Activated naive CD4-positive, alpha-beta T cell treated with Interleukin-2 at 50 U/mL for 16 hours (primary cell): Measurements from ENCODE around the gene CETN2.
"Not testable (repeated sequence)": the region's sequence is repeated elsewhere in the genome, so short reads cannot be mapped to it uniquely, and the experiment has no call there.

Source experiments
- DNase-seq: peaks from one replicate; pipeline ENCODE4 v3.0.0-alpha.2; 2020

The CETN2 gene

GRCh38 chrX:152830312-152831305 is at the start of gene CETN2, which contains the start of gene NSDHL:
Gene CETN2, minus strand, starts transcription at chrX:152830757. Its CDS starts 47 bp downstream, at chrX:152830710.
Gene NSDHL, plus strand, starts transcription at chrX:152831063. Its CDS starts 15,262 bp downstream, at chrX:152846325.
- peak; percentile 95 for DNase-seq

GRCh38 chrX:152878976-152879755 is 48.6 kb upstream of the CETN2 start:
- DNase-seq, result no peak

- no peak for DNase-seq
Observed at GRCh38 chrX:152876931-152877840, 46.6 kb upstream of the CETN2 start.

- no peak for DNase-seq
Observed at GRCh38 chrX:152873361-152873760, 42.8 kb upstream of the CETN2 start.

GRCh38 chrX:152872522-152872921 is 42.0 kb upstream of the CETN2 start:
- DNase-seq, result no peak

- DNase-seq, result no peak
Observed at GRCh38 chrX:152871260-152871659, 40.7 kb upstream of the CETN2 start.

GRCh38 chrX:152869972-152870371 is 39.4 kb upstream of the CETN2 start:
- no peak for DNase-seq

- no peak for DNase-seq
Observed at GRCh38 chrX:152866386-152866785, 35.8 kb upstream of the CETN2 start.

- no peak for DNase-seq
Observed at GRCh38 chrX:152865232-152865920, 34.8 kb upstream of the CETN2 start.

GRCh38 chrX:152861826-152862225 is 31.3 kb upstream of the CETN2 start:
- no peak for DNase-seq

- no peak for DNase-seq
Observed at GRCh38 chrX:152861116-152861515, 30.6 kb upstream of the CETN2 start.

GRCh38 chrX:152853986-152854385 is 23.4 kb upstream of the CETN2 start:
- no peak for DNase-seq

GRCh38 chrX:152850465-152850864 is 19.9 kb upstream of the CETN2 start:
- DNase-seq, result no peak

- no peak for DNase-seq
Observed at GRCh38 chrX:152847281-152847680, 16.7 kb upstream of the CETN2 start.

GRCh38 chrX:152845618-152846240 is 15.2 kb upstream of the CETN2 start:
- no peak for DNase-seq

GRCh38 chrX:152844256-152844655 is 13.7 kb upstream of the CETN2 start:
- no peak for DNase-seq

- DNase-seq, result no peak
Observed at GRCh38 chrX:152843852-152844251, 13.3 kb upstream of the CETN2 start.

- no peak for DNase-seq
Observed at GRCh38 chrX:152842772-152843338, 12.3 kb upstream of the CETN2 start.

GRCh38 chrX:152835470-152835869 is 4.9 kb upstream of the CETN2 start:
- not testable (repeated sequence) for DNase-seq

GRCh38 chrX:152833378-152833777 is 2.8 kb upstream of the CETN2 start:
- DNase-seq, result no peak

- no peak for DNase-seq
Observed at GRCh38 chrX:152832520-152832919, 2.0 kb upstream of the CETN2 start.
